ENCODE measurements around the gene ARHGEF9.

The ARHGEF9 gene

GRCh38 chrX:63635750-63636149 is 149.3 kb downstream of the ARHGEF9 start:
- TF ChIP-seq FOXP2 (optimal IDR thresholded peaks at IDR 0.05; ENCODE audit: borderline replicate concordance, extremely low read depth, extremely low read length, insufficient read depth) (no peak), POLR2AphosphoS5 (IDR thresholded peaks at IDR 0.05; ENCODE audit: low read depth, low read length) (no peak), TAF1 (IDR thresholded peaks at IDR 0.05; ENCODE audit: borderline replicate concordance, insufficient read depth, low read length) (no peak), SIN3A (IDR thresholded peaks at IDR 0.05; ENCODE audit: borderline replicate concordance, insufficient read depth, low read length) (no peak)
- TF ChIP-seq, protein P1, sequence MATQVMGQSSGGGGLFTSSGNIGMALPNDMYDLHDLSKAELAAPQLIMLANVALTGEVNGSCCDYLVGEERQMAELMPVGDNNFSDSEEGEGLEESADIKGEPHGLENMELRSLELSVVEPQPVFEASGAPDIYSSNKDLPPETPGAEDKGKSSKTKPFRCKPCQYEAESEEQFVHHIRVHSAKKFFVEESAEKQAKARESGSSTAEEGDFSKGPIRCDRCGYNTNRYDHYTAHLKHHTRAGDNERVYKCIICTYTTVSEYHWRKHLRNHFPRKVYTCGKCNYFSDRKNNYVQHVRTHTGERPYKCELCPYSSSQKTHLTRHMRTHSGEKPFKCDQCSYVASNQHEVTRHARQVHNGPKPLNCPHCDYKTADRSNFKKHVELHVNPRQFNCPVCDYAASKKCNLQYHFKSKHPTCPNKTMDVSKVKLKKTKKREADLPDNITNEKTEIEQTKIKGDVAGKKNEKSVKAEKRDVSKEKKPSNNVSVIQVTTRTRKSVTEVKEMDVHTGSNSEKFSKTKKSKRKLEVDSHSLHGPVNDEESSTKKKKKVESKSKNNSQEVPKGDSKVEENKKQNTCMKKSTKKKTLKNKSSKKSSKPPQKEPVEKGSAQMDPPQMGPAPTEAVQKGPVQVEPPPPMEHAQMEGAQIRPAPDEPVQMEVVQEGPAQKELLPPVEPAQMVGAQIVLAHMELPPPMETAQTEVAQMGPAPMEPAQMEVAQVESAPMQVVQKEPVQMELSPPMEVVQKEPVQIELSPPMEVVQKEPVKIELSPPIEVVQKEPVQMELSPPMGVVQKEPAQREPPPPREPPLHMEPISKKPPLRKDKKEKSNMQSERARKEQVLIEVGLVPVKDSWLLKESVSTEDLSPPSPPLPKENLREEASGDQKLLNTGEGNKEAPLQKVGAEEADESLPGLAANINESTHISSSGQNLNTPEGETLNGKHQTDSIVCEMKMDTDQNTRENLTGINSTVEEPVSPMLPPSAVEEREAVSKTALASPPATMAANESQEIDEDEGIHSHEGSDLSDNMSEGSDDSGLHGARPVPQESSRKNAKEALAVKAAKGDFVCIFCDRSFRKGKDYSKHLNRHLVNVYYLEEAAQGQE (IDR thresholded peaks at IDR 0.05; ENCODE audit: insufficient read depth in 1 of 2, low read depth in 2 of 2, low read length in 2 of 2), result no peak

GRCh38 chrX:63613531-63614028 is 171.4 kb downstream of the ARHGEF9 start:
- TF ChIP-seq, protein P1 (IDR thresholded peaks at IDR 0.05; ENCODE audit: insufficient read depth in 1 of 2, low read depth in 2 of 2, low read length in 2 of 2), result no peak
- TF ChIP-seq SIN3A (IDR thresholded peaks at IDR 0.05; ENCODE audit: borderline replicate concordance, insufficient read depth, low read length), result no peak
- TF ChIP-seq TAF1 (IDR thresholded peaks at IDR 0.05; ENCODE audit: borderline replicate concordance, insufficient read depth, low read length), result no peak
- TF ChIP-seq FOXP2 (optimal IDR thresholded peaks at IDR 0.05; ENCODE audit: borderline replicate concordance, extremely low read depth, extremely low read length, insufficient read depth), result no peak
- no peak for TF ChIP-seq POLR2AphosphoS5 (IDR thresholded peaks at IDR 0.05; ENCODE audit: low read depth, low read length)

DNA sequence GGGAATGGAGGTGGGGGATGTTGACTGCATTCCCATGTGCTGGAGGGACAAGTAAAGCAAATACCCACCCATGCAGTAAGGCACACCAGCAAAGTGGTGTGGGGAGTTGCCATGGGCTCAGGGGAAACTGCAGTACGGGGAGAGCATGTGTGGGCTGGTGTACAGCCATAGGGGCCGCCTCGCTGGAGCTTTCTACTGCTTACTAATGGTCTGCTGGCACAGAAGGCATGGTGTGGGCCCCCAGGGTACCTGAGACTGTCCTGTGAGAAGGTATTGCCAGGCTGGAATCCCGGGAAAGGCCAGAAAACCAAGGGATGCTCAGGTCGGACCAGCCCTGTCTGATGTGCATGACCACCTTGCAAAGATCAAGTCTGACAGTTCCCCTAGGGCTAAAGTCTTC is 199.1 kb downstream of the ARHGEF9 start:
- TF ChIP-seq TAF1 (IDR thresholded peaks at IDR 0.05; ENCODE audit: borderline replicate concordance, insufficient read depth, low read length) (no peak), FOXP2 (optimal IDR thresholded peaks at IDR 0.05; ENCODE audit: borderline replicate concordance, extremely low read depth, extremely low read length, insufficient read depth) (no peak)
- TF ChIP-seq, protein P1 (IDR thresholded peaks at IDR 0.05; ENCODE audit: insufficient read depth in 1 of 2, low read depth in 2 of 2, low read length in 2 of 2), result no peak
